CD4-positive, alpha-beta T cell (primary cell): ENCODE data around the gene ACKR2. TPM values are rescaled to one million over a fixed set of nuclear protein-coding genes. Genes with fewer than 3 reads are reported as not detected.

Experiments
- ATAC-seq: fragments of 200-7000 bp; cut with Tn5 transposase; one replicate; pipeline ENCODE4 v1.10.0; 2022; ENCODE audit warnings: mild to moderate bottlenecking; ENCODE audit not compliant: poor library complexity
- CTCF ChIA-PET: fragments of 350-600 bp; sonication (Branson Sonifier 250); formaldehyde crosslinking; loops from one replicate; lab custom pipeline; 2021; ENCODE audit warnings: antibody characterized with exemption, inconsistent platforms; lab: Charles Lee
- POLR2A ChIA-PET: fragments of 350-600 bp; sonication (Branson Sonifier 250); formaldehyde crosslinking; loops from one replicate; lab custom pipeline; 2021; ENCODE audit warnings: antibody characterized with exemption, inconsistent platforms; lab: Charles Lee
- DNase-seq, 14 experiments: peaks; one replicate each; pipeline ENCODE4 v3.0.0-alpha.2; 2013 to 2020; ENCODE audit warnings: mixed read lengths in 2 of 14
- H3K27ac ChIP-seq, 2 donors: one replicate each; pipeline versions ENCODE4 v1.5.1 to v1.7.0; 2013; ENCODE audit warnings: low read length in 2 of 2, low read depth in 1 of 2, mild to moderate bottlenecking in 1 of 2
- H3K27me3 ChIP-seq, 2 experiments: 1 replicate in 1 of 2; 2 replicates in 1 of 2; pipeline versions ENCODE4 v1.6.1 to v1.7.0; 2013; ENCODE audit warnings: low read length in 2 of 2, control low read depth in 1 of 2, mild to moderate bottlenecking in 1 of 2, moderate library complexity in 1 of 2; ENCODE audit not compliant: insufficient read depth in 2 of 2, control insufficient read depth in 1 of 2
- H3K36me3 ChIP-seq: one replicate; pipeline ENCODE4 v1.6.1; 2013; ENCODE audit warnings: low read length, control low read depth; ENCODE audit not compliant: insufficient read depth
- H3K4me1 ChIP-seq: one replicate; pipeline ENCODE4 v1.6.1; 2013; ENCODE audit warnings: low read length, control low read depth; ENCODE audit not compliant: insufficient read depth
- H3K4me3 ChIP-seq: one replicate; pipeline ENCODE4 v1.5.1; 2013; ENCODE audit warnings: mild to moderate bottlenecking, low read length, moderate library complexity
- H3K9me3 ChIP-seq, 2 experiments: 1 replicate in 1 of 2; 2 replicates in 1 of 2; pipeline versions ENCODE4 v1.6.1 to v1.7.0; 2013; ENCODE audit warnings: low read length in 2 of 2, mild to moderate bottlenecking in 2 of 2, control low read depth in 1 of 2, moderate library complexity in 1 of 2; ENCODE audit not compliant: control insufficient read depth in 1 of 2, insufficient read depth in 1 of 2
- H3K27ac Mint-ChIP-seq: one replicate; pipeline ENCODE4 v1.8.0; 2020; ENCODE audit warnings: mixed read lengths
- H3K27me3 Mint-ChIP-seq: one replicate; pipeline ENCODE4 v1.8.0; 2021; ENCODE audit warnings: mixed read lengths
- H3K36me3 Mint-ChIP-seq: one replicate; pipeline ENCODE4 v1.8.0; 2021; ENCODE audit warnings: low read depth, mixed read lengths
- H3K4me1 Mint-ChIP-seq: one replicate; pipeline ENCODE4 v1.8.0; 2021; ENCODE audit warnings: low read depth, mixed read lengths
- H3K4me3 Mint-ChIP-seq: one replicate; pipeline ENCODE4 v1.8.0; 2020; ENCODE audit warnings: mild to moderate bottlenecking, mixed read lengths
- H3K9me3 Mint-ChIP-seq: one replicate; pipeline ENCODE4 v1.8.0; 2020; ENCODE audit warnings: mixed read lengths
- intact Hi-C, 2 experiments: fragments of 100-400 bp; cut with DNase I in 1 of 2; cut with micrococcal nuclease in 1 of 2; formaldehyde crosslinking; loops; one replicate each; pipeline versions ENCODE4 v1.15.1 to v1.9.0; 2023 to 2025; cut with DNase I, micrococcal nuclease
- total RNA-seq, 174 experiments: library from RNA in 2 of 174; stranded (reverse) in 2 of 174; gene quantifications; one replicate each; pipeline ENCODE4 v1.2.3 and lab custom pipeline; 2021 to 2026
- TF ChIP-seq, protein P1 (sequence below): fragments of 200-600 bp; IDR thresholded peaks from one replicate; pipeline ENCODE4 v1.8.0; 2022; ENCODE audit warnings: antibody characterized with exemption, mild to moderate bottlenecking

The ACKR2 gene
- total RNA-seq, 2 experiments from 2014 or later, result 0.42 TPM; not detected in 1

DNA sequence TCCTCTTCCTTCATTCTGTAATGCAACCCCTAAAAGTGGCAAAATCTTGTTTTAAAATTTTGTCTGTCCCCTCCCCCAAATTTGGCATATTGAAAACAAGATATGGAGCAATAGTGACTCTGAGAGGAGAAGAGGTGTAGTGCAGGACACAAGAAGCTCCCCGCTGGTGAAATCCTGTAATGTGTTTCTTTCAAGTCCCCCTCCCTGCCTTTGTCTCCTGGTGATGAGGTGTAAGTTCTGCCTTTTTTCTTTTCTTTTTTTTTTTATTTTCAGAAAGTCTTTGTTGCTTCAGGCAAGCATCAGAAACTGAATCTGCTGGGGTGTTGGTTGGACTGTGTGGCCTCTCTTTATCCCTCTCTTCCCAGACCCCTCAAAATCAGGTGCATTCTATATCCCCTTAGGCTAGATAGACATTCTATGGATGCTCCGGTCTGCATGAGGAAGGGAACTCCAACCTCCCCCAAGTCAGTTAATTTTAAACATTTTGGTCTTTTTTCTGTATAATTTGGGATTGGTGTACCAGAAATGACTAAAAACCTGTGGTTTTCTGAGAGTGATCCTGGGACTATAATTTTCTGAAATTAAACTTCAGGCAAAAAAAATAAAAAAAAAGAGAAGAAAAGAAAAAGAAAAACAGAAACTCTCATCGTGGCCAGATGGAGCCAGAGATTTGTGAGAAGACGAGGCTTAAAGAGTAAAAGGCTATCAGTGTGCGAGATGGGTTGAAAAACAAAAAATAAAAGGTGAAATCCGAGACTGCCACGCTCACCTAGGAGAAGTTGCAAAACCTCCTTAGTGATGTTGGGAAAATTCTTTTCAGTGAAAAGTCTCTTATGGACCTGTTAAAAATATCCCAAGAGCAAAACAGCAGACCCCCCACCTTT, 21.4 kb downstream of the ACKR2 start:
- Mint-ChIP-seq H3K36me3 (no peaks in the 10 kb centered on the region), H3K27me3 (peaks cover 11% of the 10 kb centered on the region), H3K4me3 (no peak overlapping the region), H3K4me1 (peaks cover 6% of the 10 kb centered on the region), H3K27ac (no peak overlapping the region), H3K9me3 (no peaks in the 10 kb centered on the region)
- Histone ChIP-seq H3K27me3 (peaks cover 3% of the 10 kb centered on the region in 2 experiments), H3K36me3 (no peaks in the 10 kb centered on the region), H3K4me1 (peaks cover 4% of the 10 kb centered on the region), H3K9me3 (no peaks in the 10 kb centered on the region), H3K27ac (no peak overlapping the region), H3K4me3 (no peak overlapping the region)
- DNase-seq (peak in 2 of 14 experiments; percentile 30 to 35), ATAC-seq (peak; percentile 56)
- intact Hi-C loops, result loop anchor here (2.0 kb wide), 2 partner anchors 50 kb away; no protein-coding TSS in a partner anchor
- TF ChIP-seq, protein P1, sequence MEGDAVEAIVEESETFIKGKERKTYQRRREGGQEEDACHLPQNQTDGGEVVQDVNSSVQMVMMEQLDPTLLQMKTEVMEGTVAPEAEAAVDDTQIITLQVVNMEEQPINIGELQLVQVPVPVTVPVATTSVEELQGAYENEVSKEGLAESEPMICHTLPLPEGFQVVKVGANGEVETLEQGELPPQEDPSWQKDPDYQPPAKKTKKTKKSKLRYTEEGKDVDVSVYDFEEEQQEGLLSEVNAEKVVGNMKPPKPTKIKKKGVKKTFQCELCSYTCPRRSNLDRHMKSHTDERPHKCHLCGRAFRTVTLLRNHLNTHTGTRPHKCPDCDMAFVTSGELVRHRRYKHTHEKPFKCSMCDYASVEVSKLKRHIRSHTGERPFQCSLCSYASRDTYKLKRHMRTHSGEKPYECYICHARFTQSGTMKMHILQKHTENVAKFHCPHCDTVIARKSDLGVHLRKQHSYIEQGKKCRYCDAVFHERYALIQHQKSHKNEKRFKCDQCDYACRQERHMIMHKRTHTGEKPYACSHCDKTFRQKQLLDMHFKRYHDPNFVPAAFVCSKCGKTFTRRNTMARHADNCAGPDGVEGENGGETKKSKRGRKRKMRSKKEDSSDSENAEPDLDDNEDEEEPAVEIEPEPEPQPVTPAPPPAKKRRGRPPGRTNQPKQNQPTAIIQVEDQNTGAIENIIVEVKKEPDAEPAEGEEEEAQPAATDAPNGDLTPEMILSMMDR, result no peak
- ChIA-PET POLR2A (interaction anchor here (1.1 kb wide), 1 partner anchor 51 kb away, joined by 5 read pairs; no protein-coding TSS in a partner anchor), CTCF (interaction anchor here (0.7 to 2.2 kb wide), 11 partner anchors 9 to 51 kb away, joined by 3 to 13 read pairs (median 5); no protein-coding TSS in a partner anchor)

DNA sequence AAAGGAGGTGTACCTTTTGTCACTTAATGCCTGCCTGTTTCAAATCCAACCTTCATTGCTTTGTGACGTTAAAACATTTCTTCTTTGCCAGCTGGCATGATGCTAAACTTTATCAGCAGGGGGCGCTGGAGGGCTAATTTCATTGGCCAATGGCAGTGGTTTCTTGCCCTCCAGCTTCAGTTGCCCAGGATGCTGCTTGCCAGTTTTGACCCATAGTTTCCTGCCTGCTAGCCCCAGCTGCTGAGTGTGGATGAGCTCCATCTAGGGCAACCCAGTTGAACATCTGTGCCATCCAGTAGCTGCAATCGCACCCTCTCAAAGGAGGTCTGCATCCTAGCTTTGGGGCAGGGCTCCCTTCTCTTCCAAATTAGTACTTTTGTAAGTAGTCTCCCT, 22.1 kb downstream of the ACKR2 start:
- Histone ChIP-seq H3K27ac (no peak overlapping the region), H3K4me1 (peaks cover 4% of the 10 kb centered on the region), H3K27me3 (peaks cover 3% of the 10 kb centered on the region in 2 experiments), H3K4me3 (no peak overlapping the region), H3K9me3 (no peaks in the 10 kb centered on the region), H3K36me3 (no peaks in the 10 kb centered on the region)
- no peak overlapping the region for H3K27ac Mint-ChIP-seq
- ATAC-seq (peak; percentile 55), DNase-seq (peak; percentile 56 to 83 (median 66))
- intact Hi-C loops, result loop anchor here (2.0 kb wide), 2 partner anchors 49 to 51 kb away; no protein-coding TSS in a partner anchor
- POLR2A ChIA-PET, result interaction anchor here (1.1 kb wide), 1 partner anchor 50 kb away, joined by 5 read pairs; no protein-coding TSS in a partner anchor
- CTCF ChIA-PET, result interaction anchor here (0.7 to 2.2 kb wide), 11 partner anchors 8 to 51 kb away, joined by 3 to 13 read pairs (median 5); no protein-coding TSS in a partner anchor
- H3K27me3 Mint-ChIP-seq, result peaks cover 11% of the 10 kb centered on the region
- H3K9me3 Mint-ChIP-seq, result no peaks in the 10 kb centered on the region
- no peak overlapping the region for H3K4me3 Mint-ChIP-seq
- H3K36me3 Mint-ChIP-seq, result no peaks in the 10 kb centered on the region
- TF ChIP-seq, protein P1, result peak; percentile 81
- peaks cover 6% of the 10 kb centered on the region for H3K4me1 Mint-ChIP-seq

DNA sequence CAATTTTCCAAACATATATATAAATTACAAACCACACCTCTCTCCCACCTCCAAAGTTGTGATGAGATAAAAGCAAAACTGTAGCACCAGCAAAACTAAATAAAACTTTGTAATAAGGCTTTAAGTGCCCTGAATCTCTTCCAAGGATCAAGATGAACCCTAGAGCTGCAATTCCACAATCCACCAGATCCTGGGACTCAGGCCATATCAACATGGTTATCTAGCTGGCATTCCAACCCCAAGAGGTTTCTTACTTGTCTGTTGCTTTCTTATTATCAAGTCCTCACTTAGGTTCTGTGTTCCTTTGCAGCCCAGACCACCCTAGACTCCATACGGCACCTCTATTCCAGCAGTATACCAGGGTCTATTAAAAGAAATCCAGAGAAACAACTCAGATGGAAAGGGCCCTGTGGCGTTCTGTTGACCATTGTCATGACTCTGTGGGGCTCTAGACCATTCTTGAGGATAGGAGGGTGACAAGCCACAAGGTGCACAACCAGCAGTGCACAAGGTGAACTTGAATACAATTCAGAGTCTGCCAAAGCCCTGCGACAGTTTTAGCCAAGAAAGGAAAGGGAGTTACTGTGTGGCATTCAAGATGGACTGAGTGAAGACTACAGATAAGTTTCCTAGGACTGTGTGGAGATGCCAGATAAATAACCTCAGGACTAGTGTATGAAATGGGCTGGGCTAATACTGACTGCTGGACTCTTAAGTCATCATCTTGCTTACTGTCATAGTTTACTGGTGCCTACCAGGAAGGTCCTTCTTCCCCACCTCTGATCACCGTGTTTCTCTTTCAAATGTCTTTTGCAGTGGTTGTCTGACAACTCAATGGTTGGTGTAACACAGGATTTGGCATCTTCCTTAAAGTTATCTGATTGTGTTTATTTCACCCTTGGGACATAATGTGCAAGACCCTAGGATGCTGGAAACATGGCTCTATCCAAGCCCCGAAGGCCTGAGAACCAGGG, 27.2 kb downstream of the ACKR2 start:
- H3K4me1 Mint-ChIP-seq, result peaks cover 1% of the 10 kb centered on the region
- no peaks in the 10 kb centered on the region for H3K36me3 Mint-ChIP-seq
- Histone ChIP-seq H3K27me3 (no peaks in the 10 kb centered on the region), H3K4me3 (no peak overlapping the region), H3K9me3 (no peaks in the 10 kb centered on the region), H3K36me3 (no peaks in the 10 kb centered on the region), H3K27ac (no peak overlapping the region), H3K4me1 (peaks cover under 1% of the 10 kb centered on the region)
- no peak overlapping the region for H3K4me3 Mint-ChIP-seq
- no peak for ATAC-seq
- POLR2A ChIA-PET, result no interaction called here
- CTCF ChIA-PET, result interaction anchor here (0.6 kb wide), 1 partner anchor 52 kb away, joined by 6 read pairs; no protein-coding TSS in a partner anchor
- TF ChIP-seq, protein P1, result no peak
- no peaks in the 10 kb centered on the region for H3K9me3 Mint-ChIP-seq
- no peak for DNase-seq
- no peak overlapping the region for H3K27ac Mint-ChIP-seq
- H3K27me3 Mint-ChIP-seq, result peaks cover 5% of the 10 kb centered on the region
- intact Hi-C loops, result no loop called here
